ENCODE data around the gene CAPN14.

Gene CAPN14

GRCh38 chr2:31243053-31243452, 25.7 kb upstream of the CAPN14 start:
- DNase-seq (ENCODE audit: low spot score), result no peak

- no peak for DNase-seq (ENCODE audit: low spot score)
Observed at GRCh38 chr2:31241625-31242270, 24.4 kb upstream of the CAPN14 start.

GRCh38 chr2:31240381-31241365, 23.4 kb upstream of the CAPN14 start:
- no peak for DNase-seq (ENCODE audit: low spot score)

- DNase-seq (ENCODE audit: low spot score), result peak; percentile 87
Observed at GRCh38 chr2:31239593-31240177, 22.4 kb upstream of the CAPN14 start.

- DNase-seq (ENCODE audit: low spot score), result no peak
Observed at GRCh38 chr2:31238906-31239592, 21.7 kb upstream of the CAPN14 start.

- no peak for DNase-seq (ENCODE audit: low spot score)
Observed at GRCh38 chr2:31238126-31238905, 21.0 kb upstream of the CAPN14 start.

- DNase-seq (ENCODE audit: low spot score), result no peak
Observed at GRCh38 chr2:31237348-31238017, 20.2 kb upstream of the CAPN14 start.

GRCh38 chr2:31236433-31237205, 19.3 kb upstream of the CAPN14 start:
- DNase-seq (ENCODE audit: low spot score), result no peak

GRCh38 chr2:31235504-31235902, 18.2 kb upstream of the CAPN14 start:
- DNase-seq (ENCODE audit: low spot score), result peak; percentile 83

- DNase-seq (ENCODE audit: low spot score), result no peak
Observed at GRCh38 chr2:31234683-31235503, 17.6 kb upstream of the CAPN14 start.

GRCh38 chr2:31233741-31234682, 16.7 kb upstream of the CAPN14 start, which contains the start of gene EHD3:
TSS of gene EHD3 (plus strand) at chr2:31234152. CDS start at chr2:31234622, 470 bp downstream.
- DNase-seq (ENCODE audit: low spot score), result peak; percentile 95

GRCh38 chr2:31233231-31233630, 15.9 kb upstream of the CAPN14 start:
- DNase-seq (ENCODE audit: low spot score), result no peak

- DNase-seq (ENCODE audit: low spot score), result no peak
Observed at GRCh38 chr2:31232586-31232985, 15.3 kb upstream of the CAPN14 start.

- no peak for DNase-seq (ENCODE audit: low spot score)
Observed at GRCh38 chr2:31231571-31232302, 14.4 kb upstream of the CAPN14 start.

GRCh38 chr2:31230751-31231150, 13.4 kb upstream of the CAPN14 start:
- DNase-seq (ENCODE audit: low spot score), result no peak

GRCh38 chr2:31228717-31229116, 11.4 kb upstream of the CAPN14 start:
- DNase-seq (ENCODE audit: low spot score), result no peak

GRCh38 chr2:31227711-31228125, 10.4 kb upstream of the CAPN14 start:
- DNase-seq (ENCODE audit: low spot score), result no peak
